Activated CD8-positive, alpha-beta memory T cell treated with anti-CD3 and anti-CD28 coated beads for 4 hours (primary cell): ENCODE measurements around the gene TMEM175.

Source experiments
- DNase-seq, 2 donors: peaks; one replicate each; pipeline ENCODE4 v3.0.0-alpha.2; 2020; ENCODE audit warnings: low read depth in 2 of 2

Gene TMEM175

GRCh38 chr4:947491-947971 is 15.3 kb downstream of the TMEM175 start:
- no peak for DNase-seq

DNA sequence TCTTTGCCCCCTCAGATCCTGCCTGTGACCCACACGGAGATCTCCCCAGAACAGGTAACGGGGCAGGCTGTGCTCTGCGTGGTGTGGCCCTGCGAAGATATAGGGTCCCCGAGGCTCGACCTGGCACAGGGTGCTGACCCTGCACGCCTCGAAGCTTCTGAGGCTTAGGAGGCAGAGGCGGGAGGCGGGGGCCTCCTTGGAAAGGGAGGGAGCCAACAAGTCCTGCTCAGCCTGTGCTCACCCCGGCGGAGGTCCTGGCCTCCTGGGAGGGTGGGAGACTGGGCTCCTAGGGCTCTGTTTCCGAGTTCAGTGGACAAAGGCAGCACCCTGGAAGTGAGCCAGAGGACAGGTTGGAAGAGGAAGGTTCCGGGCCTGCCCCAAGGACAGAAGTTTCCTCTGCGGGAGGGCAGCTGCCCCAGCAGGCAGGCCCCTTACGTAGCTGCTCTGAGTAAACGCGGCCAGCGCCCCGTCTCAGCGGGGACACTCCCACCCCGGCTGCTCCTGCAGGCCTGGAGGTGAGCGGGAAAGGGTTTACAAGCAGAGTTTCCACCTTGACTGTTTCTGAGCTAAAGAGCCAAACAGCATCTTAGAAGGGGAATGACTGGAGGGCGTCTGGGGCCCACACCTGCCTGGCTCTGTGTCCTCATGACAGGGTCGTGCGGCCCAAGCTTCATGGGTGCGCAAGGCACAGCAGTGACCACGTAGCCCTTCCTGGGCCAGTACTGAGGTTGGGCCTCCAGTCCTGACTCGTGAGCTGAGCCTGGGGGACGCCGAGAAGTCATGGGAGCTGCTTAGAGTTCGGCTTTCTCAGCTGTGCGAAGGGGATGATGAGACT is 16.1 kb downstream of the TMEM175 start:
- no peak for DNase-seq

GRCh38 chr4:948936-949300 is 16.7 kb downstream of the TMEM175 start:
- DNase-seq, result no peak

DNA sequence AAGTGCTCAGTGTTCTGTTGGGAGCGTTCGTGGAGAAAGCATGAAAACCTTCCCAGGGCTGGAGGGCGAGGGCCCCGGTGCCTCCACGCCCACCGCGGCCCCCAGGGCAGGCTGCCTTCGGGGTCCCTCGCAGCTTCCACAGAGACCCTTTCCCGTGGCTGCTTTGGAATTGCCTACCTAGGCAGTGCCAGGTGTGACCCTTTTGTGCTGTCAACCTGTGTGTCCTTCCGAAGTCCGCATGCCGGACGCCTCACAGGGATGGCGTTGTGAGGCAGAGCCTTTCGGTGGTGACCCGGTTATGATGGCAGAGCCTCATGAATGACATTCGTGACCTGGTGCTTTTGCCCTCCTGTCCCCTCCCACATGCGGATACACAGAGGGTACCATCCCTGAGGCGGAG is 17.4 kb downstream of the TMEM175 start:
- no peak for DNase-seq

- no peak for DNase-seq
These were observed 18.1 kb downstream of the TMEM175 start for GRCh38 chr4:950136-951020.

DNA sequence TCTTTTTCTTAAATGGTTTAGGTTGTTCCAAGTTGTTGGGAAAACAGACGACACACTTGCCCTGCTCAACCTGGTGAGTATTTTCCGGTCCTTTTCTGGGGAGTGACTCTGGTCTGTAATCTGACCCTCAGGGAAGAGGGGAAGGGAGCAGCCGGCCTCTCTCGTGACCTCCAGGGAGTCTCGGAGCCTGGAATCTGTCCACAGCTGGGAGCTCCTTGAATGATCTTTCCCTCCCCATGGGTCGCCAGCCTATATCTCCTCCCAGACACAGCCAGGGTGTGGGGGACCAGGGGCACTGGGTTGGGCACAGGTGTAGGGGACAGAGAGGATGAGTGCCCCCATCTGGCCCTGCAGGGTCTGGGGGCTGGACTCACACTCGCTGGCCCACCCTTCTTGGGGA is 18.9 kb downstream of the TMEM175 start:
- DNase-seq, result no peak

GRCh38 chr4:951594-952468 is 19.6 kb downstream of the TMEM175 start:
- no peak for DNase-seq

DNA sequence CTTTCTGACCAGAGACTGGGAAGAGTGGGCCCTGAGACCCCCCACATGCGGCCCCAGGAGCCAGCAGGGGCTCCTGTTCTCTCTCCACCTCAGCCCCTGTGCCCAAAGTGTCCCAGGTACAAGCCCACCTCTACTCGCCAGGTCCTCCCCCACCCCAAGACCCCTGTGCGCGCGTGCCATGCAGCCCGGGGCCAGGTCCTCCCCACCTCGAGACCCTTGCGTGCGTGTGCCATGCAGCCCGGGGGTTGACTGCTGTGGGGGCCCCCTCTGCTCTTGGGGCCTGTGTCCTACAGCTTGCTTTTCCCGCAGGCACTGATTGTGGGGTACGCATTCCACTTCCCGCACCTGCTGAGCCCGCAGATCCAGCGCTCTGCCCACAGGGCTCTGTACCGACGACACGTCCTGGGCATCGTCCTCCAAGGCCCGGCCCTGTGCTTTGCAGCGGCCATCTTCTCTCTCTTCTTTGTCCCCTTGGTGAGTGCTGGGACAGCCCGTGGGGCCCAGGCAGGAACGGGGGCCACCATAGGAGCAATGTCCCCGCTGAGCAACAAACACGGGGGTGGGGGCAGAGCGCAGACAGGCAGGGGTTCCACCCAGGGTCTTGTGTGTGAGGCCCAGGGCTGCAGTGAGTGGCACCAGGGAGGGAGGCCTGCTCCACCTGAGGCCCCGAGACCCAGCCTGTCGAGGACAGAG is 20.8 kb downstream of the TMEM175 start:
- DNase-seq, result no peak

DNA sequence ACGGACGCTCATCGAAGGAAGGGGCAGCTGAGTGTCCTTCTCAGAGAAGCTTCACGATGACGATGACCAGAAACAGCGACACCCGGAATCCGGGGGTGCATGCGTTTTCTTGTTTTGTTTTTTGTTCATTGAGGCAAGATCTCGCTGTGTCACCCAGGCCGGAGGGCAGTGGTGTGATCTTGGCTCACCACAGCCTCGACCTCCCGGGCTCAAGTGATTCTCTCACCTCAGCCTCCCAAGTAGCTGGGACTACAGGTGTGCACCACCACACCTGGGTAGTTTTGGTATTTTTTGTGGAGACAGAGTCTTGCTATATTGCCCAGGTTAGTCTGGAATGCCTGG is 21.3 kb downstream of the TMEM175 start:
- no peak for DNase-seq

DNA sequence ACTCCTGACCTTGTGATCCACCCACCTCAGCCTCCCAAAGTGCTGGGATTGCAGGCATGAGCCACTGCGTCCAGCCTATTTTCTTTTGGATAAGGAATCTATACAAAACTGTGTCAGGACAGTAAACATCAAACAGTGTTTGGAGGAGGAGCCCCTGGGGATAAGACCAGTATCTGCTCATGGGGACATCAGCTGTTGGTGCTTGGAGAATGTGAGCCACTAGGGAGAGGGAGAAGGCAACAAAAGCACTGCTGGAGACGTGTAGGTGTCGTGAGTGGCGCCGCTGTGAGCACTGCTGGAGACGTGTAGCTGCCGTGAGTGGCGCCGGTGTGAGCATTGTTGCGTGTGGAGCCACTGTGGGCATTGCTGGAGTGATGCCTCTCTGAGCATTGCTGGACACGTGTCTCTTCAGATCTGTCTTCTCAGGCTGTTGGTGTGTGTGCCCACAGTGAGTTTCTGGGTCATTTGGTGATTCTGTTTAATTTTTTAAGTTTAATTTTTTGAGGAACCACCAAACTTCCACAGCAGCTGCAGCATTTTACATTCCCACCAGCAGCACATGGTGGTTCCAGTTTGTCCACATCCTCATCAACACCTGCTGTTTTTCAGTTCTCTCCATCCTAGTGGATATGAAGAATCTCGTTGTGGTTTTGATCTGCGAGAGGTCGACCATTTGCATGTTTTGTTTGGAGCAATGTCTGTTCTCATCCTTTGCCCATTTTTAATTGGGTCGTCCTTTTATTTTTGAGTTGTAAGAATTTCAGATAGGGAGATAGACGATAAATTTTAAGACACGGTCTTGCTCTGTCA is 22.2 kb downstream of the TMEM175 start:
- DNase-seq, result no peak

DNA sequence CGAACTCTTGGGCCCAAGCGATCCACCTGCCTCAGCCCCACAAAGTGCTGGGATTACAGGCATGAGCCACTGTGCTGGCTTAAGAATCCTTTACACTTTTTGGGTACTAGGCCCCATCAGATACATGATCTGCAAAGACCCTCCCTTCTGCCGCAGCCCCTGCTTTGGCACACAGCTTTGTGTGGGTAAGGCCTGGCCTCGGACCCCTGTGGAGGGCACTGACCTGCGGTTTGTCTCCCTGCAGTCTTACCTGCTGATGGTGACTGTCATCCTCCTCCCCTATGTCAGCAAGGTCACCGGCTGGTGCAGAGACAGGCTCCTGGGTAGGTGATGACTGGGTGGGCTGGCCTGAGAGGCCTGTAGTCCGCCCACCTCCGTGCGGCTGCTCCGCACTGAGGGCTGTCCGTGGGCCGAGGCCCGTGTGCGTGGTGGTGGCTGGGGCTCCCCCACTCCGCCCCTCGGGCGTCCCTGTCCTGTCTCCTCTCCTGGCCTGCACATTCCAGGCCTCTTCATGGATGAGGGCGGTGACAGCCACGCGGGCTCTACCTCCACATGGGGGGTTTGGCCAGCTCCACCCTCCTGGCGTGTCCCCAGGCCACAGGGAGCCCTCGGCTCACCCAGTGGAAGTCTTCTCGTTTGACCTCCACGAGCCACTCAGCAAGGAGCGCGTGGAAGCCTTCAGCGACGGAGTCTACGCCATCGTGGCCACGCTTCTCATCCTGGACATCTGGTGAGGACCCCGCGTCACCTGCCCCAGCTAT is 23.1 kb downstream of the TMEM175 start:
- DNase-seq, result no peak

DNA sequence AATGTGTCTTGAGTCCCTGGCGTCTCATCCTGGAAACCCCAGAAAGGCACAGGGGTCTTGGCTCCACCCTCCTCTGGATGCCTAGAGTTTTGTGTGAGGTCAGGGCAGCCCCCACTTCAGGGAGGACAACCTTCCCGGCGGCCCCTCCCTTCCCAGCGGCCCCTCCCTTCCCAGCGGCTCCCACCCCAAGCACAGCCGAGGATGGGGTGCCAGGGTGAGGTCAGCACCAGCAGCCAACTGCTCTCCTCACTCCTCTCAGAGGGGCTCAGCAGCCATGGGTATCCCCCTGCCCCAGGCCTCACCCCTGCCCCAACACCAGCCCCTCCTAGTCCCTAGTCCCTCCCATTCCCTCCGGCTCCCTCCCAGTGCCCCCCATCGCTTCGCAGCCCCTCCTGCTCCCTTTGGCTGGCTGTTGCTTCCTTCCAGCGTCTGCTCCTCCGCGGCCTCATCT is 23.7 kb downstream of the TMEM175 start:
- no peak for DNase-seq

GRCh38 chr4:956531-957230 is 24.4 kb downstream of the TMEM175 start:
- no peak for DNase-seq

DNA sequence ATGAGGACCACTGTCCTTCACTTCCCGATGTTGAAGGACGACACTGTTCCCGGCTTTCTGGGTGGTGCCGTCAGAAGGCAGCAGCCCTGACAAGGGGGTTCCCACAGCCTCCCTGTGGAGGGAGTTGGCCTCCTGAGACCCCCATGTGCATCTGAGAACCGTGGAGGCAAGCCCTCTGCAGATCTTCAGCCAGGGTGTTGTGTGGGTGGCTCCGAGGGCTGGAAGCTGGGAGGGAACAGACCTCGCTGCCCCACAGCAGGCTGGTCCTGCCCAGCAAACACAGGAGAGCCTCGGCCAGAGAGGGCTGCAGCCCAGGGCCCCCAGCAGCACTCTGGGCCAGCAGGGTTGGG is 24.9 kb downstream of the TMEM175 start:
- no peak for DNase-seq

DNA sequence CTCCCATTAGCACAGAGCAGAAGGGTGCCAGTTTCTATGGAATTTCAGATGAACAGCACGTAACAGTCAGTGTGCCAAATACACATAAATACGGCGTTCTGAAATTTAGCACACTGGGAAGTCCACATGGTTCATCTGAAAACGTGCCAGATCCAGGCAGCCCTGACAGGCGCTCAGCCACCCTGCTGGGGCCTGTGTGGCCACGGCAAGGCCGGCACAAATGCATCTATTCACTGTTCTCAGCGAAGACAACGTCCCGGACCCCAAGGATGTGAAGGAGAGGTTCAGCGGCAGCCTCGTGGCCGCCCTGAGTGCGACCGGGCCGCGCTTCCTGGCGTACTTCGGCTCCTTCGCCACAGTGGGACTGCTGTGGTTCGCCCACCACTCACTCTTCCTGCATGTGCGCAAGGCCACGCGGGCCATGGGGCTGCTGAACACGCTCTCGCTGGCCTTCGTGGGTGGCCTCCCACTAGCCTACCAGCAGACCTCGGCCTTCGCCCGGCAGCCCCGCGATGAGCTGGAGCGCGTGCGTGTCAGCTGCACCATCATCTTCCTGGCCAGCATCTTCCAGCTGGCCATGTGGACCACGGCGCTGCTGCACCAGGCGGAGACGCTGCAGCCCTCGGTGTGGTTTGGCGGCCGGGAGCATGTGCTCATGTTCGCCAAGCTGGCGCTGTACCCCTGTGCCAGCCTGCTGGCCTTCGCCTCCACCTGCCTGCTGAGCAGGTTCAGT is 25.5 kb downstream of the TMEM175 start:
- no peak for DNase-seq

DNA sequence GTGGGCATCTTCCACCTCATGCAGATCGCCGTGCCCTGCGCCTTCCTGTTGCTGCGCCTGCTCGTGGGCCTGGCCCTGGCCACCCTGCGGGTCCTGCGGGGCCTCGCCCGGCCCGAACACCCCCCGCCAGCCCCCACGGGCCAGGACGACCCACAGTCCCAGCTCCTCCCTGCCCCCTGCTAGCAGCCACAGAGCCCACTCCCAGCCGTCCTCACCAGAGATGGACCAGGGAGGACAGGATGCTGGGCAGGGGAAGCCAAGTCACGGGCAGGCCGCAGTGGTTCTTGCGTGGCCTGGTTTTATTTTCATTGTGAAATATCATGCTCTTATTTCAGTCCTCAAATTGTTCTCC is 26.0 kb downstream of the TMEM175 start:
- DNase-seq, result no peak

DNA sequence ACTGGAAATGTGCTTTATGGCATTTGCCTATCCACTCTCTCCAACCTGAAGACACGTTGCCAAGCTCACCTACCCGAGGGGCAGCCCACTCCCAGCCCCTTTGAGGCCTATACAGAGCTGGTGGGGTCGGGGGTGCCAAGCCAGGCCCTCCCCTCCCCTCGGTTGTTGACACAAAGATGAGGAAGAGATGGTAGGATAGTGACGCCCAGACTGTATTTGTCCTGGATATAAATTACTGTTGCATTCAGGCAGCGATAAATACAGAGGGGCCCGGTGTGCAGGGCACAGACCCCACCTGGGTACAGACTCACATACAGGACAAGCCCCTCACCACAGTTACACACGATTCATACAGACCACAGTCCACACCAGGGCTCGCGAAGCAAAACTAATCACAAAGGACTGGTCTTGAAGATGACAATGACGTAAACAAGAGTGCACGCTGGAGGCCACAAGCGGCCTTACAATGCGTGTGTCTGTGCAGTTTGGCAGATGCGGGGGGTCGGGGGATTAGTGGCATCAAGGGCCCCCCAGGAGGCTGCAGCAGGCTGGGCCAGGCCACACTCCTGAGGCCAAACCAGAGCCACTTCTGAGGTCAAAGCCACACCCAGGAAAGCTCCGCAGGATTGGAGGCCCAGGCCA is 26.6 kb downstream of the TMEM175 start:
- no peak for DNase-seq
